A549 (cell line): ENCODE measurements around the gene ARL3. TPM values are rescaled to one million over a fixed set of nuclear protein-coding genes. Genes with fewer than 3 reads are reported as not detected.

Source experiments
- ATAC-seq, 2 experiments: fragments of 200-7000 bp in 1 of 2; fragments of >200 bp in 1 of 2; cut with Nextera tagmentation in 1 of 2; cut with Tn5 transposase in 1 of 2; 3 replicates each; pipeline versions ENCODE4 v1.8.0 to v1.9.1; 2018 to 2020; ENCODE audit warnings: mild to moderate bottlenecking in 1 of 2, moderate library complexity in 1 of 2
- CTCF ChIA-PET: fragments of 300-600 bp; sonication (Branson Sonifier 250); formaldehyde crosslinking; extraction: SDS; loops from one replicate; lab custom pipeline; 2021; ENCODE audit warnings: antibody characterized with exemption, inconsistent platforms; lab: Yijun Ruan, JAX
- POLR2A ChIA-PET: fragments of 350-600 bp; formaldehyde crosslinking; extraction: SDS; loops from one replicate; lab custom pipeline; 2021; ENCODE audit warnings: antibody characterized with exemption, inconsistent platforms; lab: Yijun Ruan, JAX
- DNase-seq, 2 experiments: peaks; one replicate each; pipeline versions ENCODE4 v3.0.0 to v3.0.0-alpha.2; 2011 to 2016; ENCODE audit warnings: low read depth in 1 of 2, low spot score in 1 of 2
- FAIRE-seq: peaks from 2 replicates; lab custom pipeline; 2011; peaks lifted over from hg19 to GRCh38; lab: Jason Lieb, UNC
- H3K27ac ChIP-seq, 2 experiments: fragments of >200 bp; sonication (Bioruptor Twin); formaldehyde crosslinking; 3 replicates each; pipeline ENCODE4 v1.5.1; 2016 to 2017
- H3K4me1 ChIP-seq: fragments of >200 bp; sonication (Bioruptor Twin); formaldehyde crosslinking; 3 replicates; pipeline ENCODE4 v1.6.1; 2016
- H3K4me2 ChIP-seq: fragments of >200 bp; sonication (Bioruptor Twin); formaldehyde crosslinking; 3 replicates; pipeline ENCODE4 v1.6.1; 2016
- H3K4me3 ChIP-seq: fragments of >200 bp; sonication (Bioruptor Twin); formaldehyde crosslinking; 3 replicates; pipeline ENCODE4 v1.5.1; 2016
- H3K9me3 ChIP-seq: fragments of >200 bp; sonication (Bioruptor Twin); formaldehyde crosslinking; 3 replicates; pipeline ENCODE4 v1.6.1; 2016
- BHLHE40 ChIP-seq: IDR thresholded peaks from 2 replicates; pipeline ENCODE4 v1.6.1; 2012; ENCODE audit warnings: low read depth, low read length, inconsistent platforms
- CHD2 ChIP-seq: fragments of 150-350 bp; IDR thresholded peaks from 2 replicates; pipeline ENCODE4 v1.6.1; 2014; ENCODE audit warnings: low read length; ENCODE audit not compliant: partially characterized antibody
- EHF ChIP-seq: fragments of 250-450 bp; sonication (Bioruptor Pico); IDR thresholded peaks from 2 replicates; pipeline ENCODE4 v1.5.0; 2020; ENCODE audit warnings: mild to moderate bottlenecking
- EHMT2 ChIP-seq: fragments of 200-600 bp; sonication (generic); IDR thresholded peaks from 2 replicates; pipeline ENCODE4 v1.6.1; 2016; ENCODE audit warnings: antibody characterized with exemption, low read depth, mild to moderate bottlenecking, moderate library complexity
- FOSB ChIP-seq: fragments of 250-450 bp; sonication (Bioruptor Pico); IDR thresholded peaks from 2 replicates; pipeline ENCODE4 v1.5.0; 2020; ENCODE audit warnings: mild to moderate bottlenecking, moderate library complexity
- FOSL2 ChIP-seq, 2 experiments: fragments of 450-650 bp in 1 of 2; fragments of >200 bp in 1 of 2; sonication (Bioruptor Twin) in 1 of 2; formaldehyde crosslinking; IDR thresholded peaks; 2 replicates each; pipeline versions ENCODE4 v1.5.0 to v1.6.1; 2016 to 2020; ENCODE audit warnings: mild to moderate bottlenecking in 1 of 2, moderate library complexity in 1 of 2
- HEYL ChIP-seq: fragments of 250-450 bp; sonication (Bioruptor Pico); IDR thresholded peaks from 2 replicates; pipeline ENCODE4 v1.8.0; 2021; ENCODE audit warnings: mild to moderate bottlenecking, moderate library complexity
- HOXA7 ChIP-seq: fragments of 250-450 bp; sonication (Bioruptor Pico); IDR thresholded peaks from 2 replicates; pipeline ENCODE4 v1.5.0; 2020; ENCODE audit warnings: mild to moderate bottlenecking, moderate library complexity
- HOXB13 ChIP-seq: fragments of 250-450 bp; sonication (Bioruptor Pico); IDR thresholded peaks from 2 replicates; pipeline ENCODE4 v1.5.0; 2020; ENCODE audit warnings: low read depth, mild to moderate bottlenecking, moderate library complexity
- HOXB5 ChIP-seq: fragments of 250-450 bp; sonication (Bioruptor Pico); IDR thresholded peaks from 2 replicates; pipeline ENCODE4 v1.5.0; 2020; ENCODE audit warnings: mild to moderate bottlenecking, moderate library complexity
- REST ChIP-seq: fragments of 200-600 bp; sonication (generic); IDR thresholded peaks from 2 replicates; pipeline ENCODE4 v1.6.1; 2016; ENCODE audit warnings: antibody characterized with exemption, mild to moderate bottlenecking, moderate library complexity
- RFX5 ChIP-seq: fragments of 450-650 bp; IDR thresholded peaks from 2 replicates; pipeline ENCODE4 v1.7.1; 2014; ENCODE audit warnings: antibody characterized with exemption, mild to moderate bottlenecking, moderate library complexity
- TFCP2L1 ChIP-seq: fragments of 250-450 bp; sonication (Bioruptor Pico); IDR thresholded peaks from 2 replicates; pipeline ENCODE4 v1.5.0; 2021; ENCODE audit warnings: mild to moderate bottlenecking
- ZFP36 ChIP-seq: fragments of 450-650 bp; IDR thresholded peaks from 2 replicates; pipeline ENCODE4 v1.6.1; 2014; ENCODE audit warnings: borderline replicate concordance; ENCODE audit not compliant: partially characterized antibody
- WGBS: methylation state at CpG from one replicate; pipeline ENCODE4 v1.1.6; 2017; ENCODE audit errors: missing lambda C conversion rate; 5-methylcytosine and 5-hydroxymethylcytosine counted together
- polyA plus RNA-seq, 4 experiments: library from polyadenylated mRNA; depleted of rRNA in 3 of 4; stranded (reverse); fragments of >200 nt; fragmentation: RNase III in 1 of 4; extraction: RNeasy Plus Mini Kit Qiagen cat#74134 plus additional on column Dnase treatment in 1 of 4; gene quantifications; 2 replicates in 3 of 4; 3 replicates in 1 of 4; pipeline ENCODE4 v1.2.3, GENCODE V29; 2011 to 2017
- TF ChIP-seq, protein P1 (sequence below): IDR thresholded peaks from 2 replicates; pipeline ENCODE4 v1.6.1; 2012
- TF ChIP-seq, protein P2 (sequence below): fragments of >200 bp; sonication (Bioruptor Twin); formaldehyde crosslinking; IDR thresholded peaks from 3 replicates; pipeline ENCODE4 v1.5.1; 2016
- TF ChIP-seq, protein P3 (sequence below): fragments of >200 bp; sonication (Bioruptor Twin); formaldehyde crosslinking; IDR thresholded peaks from 3 replicates; pipeline ENCODE4 v1.6.1; 2016
- TF ChIP-seq, protein P4 (sequence below): IDR thresholded peaks from 2 replicates; pipeline ENCODE4 v1.6.1; 2012

ARL3 gene
- polyA plus RNA-seq, 2 of the 4 experiments (the other 2 are of a cell fraction): 20.2 to 21.3 TPM

DNA sequence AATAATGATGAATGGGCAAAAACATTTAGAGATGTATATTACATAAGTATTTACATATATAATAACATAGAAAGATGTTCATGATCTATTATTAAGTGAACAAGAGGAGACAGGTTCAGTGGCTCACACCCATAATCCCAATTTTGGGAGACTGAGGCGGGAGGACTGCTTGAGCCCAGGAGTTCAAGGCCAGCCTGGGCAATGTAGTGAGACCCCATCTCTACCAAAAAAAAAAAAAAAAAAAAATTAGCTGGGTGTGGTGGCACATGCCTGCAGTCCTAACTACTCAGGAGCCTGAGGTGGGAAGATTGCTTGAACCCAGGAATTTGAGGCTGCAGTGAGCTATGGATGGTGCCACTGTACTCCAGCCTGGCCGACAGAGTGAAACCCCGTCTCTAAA lies 12.4 kb downstream of the ARL3 start:
- H3K27ac ChIP-seq: no peak overlapping the region
- TF ChIP-seq, protein P1, sequence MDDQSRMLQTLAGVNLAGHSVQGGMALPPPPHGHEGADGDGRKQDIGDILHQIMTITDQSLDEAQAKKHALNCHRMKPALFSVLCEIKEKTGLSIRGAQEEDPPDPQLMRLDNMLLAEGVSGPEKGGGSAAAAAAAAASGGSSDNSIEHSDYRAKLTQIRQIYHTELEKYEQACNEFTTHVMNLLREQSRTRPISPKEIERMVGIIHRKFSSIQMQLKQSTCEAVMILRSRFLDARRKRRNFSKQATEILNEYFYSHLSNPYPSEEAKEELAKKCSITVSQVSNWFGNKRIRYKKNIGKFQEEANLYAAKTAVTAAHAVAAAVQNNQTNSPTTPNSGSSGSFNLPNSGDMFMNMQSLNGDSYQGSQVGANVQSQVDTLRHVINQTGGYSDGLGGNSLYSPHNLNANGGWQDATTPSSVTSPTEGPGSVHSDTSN: no peak
- TF ChIP-seq BHLHE40 (no peak), HOXA7 (CRISPR knock-in tag) (no peak), HEYL (no peak), ZFP36 (no peak), FOSL2 (IDR thresholded peaks at IDR 0.05) (no peak), FOSL2 (CRISPR knock-in tag; IDR thresholded peaks at IDR 0.05) (no peak), RFX5 (no peak)
- TF ChIP-seq, protein P2, sequence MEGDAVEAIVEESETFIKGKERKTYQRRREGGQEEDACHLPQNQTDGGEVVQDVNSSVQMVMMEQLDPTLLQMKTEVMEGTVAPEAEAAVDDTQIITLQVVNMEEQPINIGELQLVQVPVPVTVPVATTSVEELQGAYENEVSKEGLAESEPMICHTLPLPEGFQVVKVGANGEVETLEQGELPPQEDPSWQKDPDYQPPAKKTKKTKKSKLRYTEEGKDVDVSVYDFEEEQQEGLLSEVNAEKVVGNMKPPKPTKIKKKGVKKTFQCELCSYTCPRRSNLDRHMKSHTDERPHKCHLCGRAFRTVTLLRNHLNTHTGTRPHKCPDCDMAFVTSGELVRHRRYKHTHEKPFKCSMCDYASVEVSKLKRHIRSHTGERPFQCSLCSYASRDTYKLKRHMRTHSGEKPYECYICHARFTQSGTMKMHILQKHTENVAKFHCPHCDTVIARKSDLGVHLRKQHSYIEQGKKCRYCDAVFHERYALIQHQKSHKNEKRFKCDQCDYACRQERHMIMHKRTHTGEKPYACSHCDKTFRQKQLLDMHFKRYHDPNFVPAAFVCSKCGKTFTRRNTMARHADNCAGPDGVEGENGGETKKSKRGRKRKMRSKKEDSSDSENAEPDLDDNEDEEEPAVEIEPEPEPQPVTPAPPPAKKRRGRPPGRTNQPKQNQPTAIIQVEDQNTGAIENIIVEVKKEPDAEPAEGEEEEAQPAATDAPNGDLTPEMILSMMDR: no peak
- TF ChIP-seq, protein P3, sequence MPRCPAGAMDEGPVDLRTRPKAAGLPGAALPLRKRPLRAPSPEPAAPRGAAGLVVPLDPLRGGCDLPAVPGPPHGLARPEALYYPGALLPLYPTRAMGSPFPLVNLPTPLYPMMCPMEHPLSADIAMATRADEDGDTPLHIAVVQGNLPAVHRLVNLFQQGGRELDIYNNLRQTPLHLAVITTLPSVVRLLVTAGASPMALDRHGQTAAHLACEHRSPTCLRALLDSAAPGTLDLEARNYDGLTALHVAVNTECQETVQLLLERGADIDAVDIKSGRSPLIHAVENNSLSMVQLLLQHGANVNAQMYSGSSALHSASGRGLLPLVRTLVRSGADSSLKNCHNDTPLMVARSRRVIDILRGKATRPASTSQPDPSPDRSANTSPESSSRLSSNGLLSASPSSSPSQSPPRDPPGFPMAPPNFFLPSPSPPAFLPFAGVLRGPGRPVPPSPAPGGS: no peak
- no peak overlapping the region for H3K4me2 ChIP-seq
- ATAC-seq: no peak
- ChIA-PET POLR2A (interaction anchor here (1.5 kb wide), 1 partner anchor 12 kb away, joined by 3 read pairs; the partner anchor contains the start of genes ARL3 and SFXN2), CTCF (interaction anchor here (1.6 kb wide), 1 partner anchor 9 kb away, joined by 4 read pairs; no protein-coding TSS in a partner anchor)
- H3K9me3 ChIP-seq: no peaks in the 10 kb centered on the region
- no peak for DNase-seq
- no peak overlapping the region for H3K4me3 ChIP-seq
- 92% methylated on average over 3 of the region's 3 CpGs for WGBS
- no peak for FAIRE-seq
- peaks cover 20% of the 10 kb centered on the region for H3K4me1 ChIP-seq

DNA sequence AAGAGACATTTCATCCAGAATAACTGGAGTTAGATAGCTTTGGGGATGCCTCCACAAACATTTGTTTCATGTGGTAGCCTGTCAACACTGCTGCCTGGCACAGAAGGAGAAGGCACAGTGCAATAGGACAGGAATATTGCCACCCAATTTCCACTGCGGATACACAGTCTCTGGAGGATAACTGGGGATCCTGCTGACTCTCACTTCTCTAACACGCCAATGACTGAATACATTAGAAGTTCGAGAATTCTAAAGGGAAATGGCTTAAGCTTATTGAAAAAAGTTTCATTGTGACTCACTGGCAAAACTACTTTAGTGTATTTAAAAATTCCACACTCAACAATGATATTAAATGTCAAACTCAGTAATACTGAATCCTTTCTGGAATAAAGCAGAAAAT lies 12.9 kb downstream of the ARL3 start:
- ATAC-seq (no peak), DNase-seq (no peak), FAIRE-seq (no peak)
- POLR2A ChIA-PET: interaction anchor here (1.5 kb wide), 1 partner anchor 13 kb away, joined by 3 read pairs; the partner anchor contains the start of genes ARL3 and SFXN2
- TF ChIP-seq, protein P4, sequence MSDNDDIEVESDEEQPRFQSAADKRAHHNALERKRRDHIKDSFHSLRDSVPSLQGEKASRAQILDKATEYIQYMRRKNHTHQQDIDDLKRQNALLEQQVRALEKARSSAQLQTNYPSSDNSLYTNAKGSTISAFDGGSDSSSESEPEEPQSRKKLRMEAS: no peak
- TF ChIP-seq HOXB5 (CRISPR knock-in tag) (no peak), CHD2 (no peak), HOXB13 (CRISPR knock-in tag) (no peak), EHF (no peak)
- Histone ChIP-seq H3K4me1 (peaks cover 20% of the 10 kb centered on the region), H3K4me3 (no peak overlapping the region), H3K9me3 (no peaks in the 10 kb centered on the region), H3K4me2 (no peak overlapping the region), H3K27ac (no peak overlapping the region)
- WGBS: 89% methylated on average over 3 of the region's 3 CpGs
- CTCF ChIA-PET: interaction anchor here (0.6 to 1.6 kb wide), 4 partner anchors 10 to 452 kb away, joined by 3 to 4 read pairs (median 3); no protein-coding TSS in a partner anchor

- FAIRE-seq: no peak
- TF ChIP-seq REST (no peak), TFCP2L1 (CRISPR knock-in tag) (no peak), HEYL (no peak), FOSB (CRISPR knock-in tag) (no peak), EHMT2 (no peak)
- TF ChIP-seq, protein P2: no peak
- 84% methylated on average over 2 of the region's 2 CpGs for WGBS
- Histone ChIP-seq H3K4me3 (no peak overlapping the region), H3K4me1 (0 out of 3 replicates have a peak, but pooled peaks cover 6% of the 10 kb centered on the region), H3K9me3 (no peaks in the 10 kb centered on the region), H3K4me2 (no peak overlapping the region), H3K27ac (no peak overlapping the region)
- no peak for DNase-seq
- ChIA-PET CTCF (interaction anchor here (0.9 to 1.5 kb wide), 2 partner anchors 12 to 176 kb away, joined by 3 read pairs; no protein-coding TSS in a partner anchor), POLR2A (no interaction called here)
- ATAC-seq: no peak
Measured at GRCh38 chr10:102698894-102699293, 15.3 kb downstream of the ARL3 start.
